Chondrocyte (in vitro differentiated cells): Measurements from ENCODE around the gene NPAS3. TPM values are rescaled to one million over a fixed set of nuclear protein-coding genes. Genes with fewer than 3 reads are reported as not detected.

Experiments
- DNase-seq: peaks from one replicate; pipeline ENCODE4 v3.0.0; 2021; ENCODE audit warnings: mixed read lengths, low spot score
- H3K27ac Mint-ChIP-seq: one replicate; pipeline ENCODE4 v1.8.0; 2021; ENCODE audit warnings: mild to moderate bottlenecking, moderate library complexity, mixed read lengths; ENCODE audit not compliant: unreplicated experiment
- H3K27me3 Mint-ChIP-seq: 2 replicates; pipeline ENCODE4 v1.8.0; 2021; ENCODE audit warnings: low read depth, mixed read lengths
- H3K36me3 Mint-ChIP-seq: 2 replicates; pipeline ENCODE4 v1.8.0; 2021; ENCODE audit warnings: low read depth, mixed read lengths
- H3K4me1 Mint-ChIP-seq: 2 replicates; pipeline ENCODE4 v1.8.0; 2021; ENCODE audit warnings: low read depth, mild to moderate bottlenecking, mixed read lengths
- H3K4me3 Mint-ChIP-seq: one replicate; pipeline ENCODE4 v1.8.0; 2021; ENCODE audit warnings: mild to moderate bottlenecking, moderate library complexity, mixed read lengths; ENCODE audit not compliant: unreplicated experiment
- H3K9me3 Mint-ChIP-seq: 2 replicates; pipeline ENCODE4 v1.8.0; 2021; ENCODE audit warnings: low read depth, mixed read lengths
- total RNA-seq: library from RNA; stranded (reverse); gene quantifications from 3 replicates; pipeline ENCODE4 v1.2.1, GENCODE V29; 2021
- TF ChIP-seq, protein P1 (sequence below): fragments of 200-600 bp; sonication (generic); IDR thresholded peaks from 2 replicates; pipeline ENCODE4 v1.5.0; 2021; ENCODE audit warnings: antibody characterized with exemption, mild to moderate bottlenecking, moderate library complexity

The NPAS3 gene
- total RNA-seq, 1 donor from 2014 or later: 2.6 TPM

DNA sequence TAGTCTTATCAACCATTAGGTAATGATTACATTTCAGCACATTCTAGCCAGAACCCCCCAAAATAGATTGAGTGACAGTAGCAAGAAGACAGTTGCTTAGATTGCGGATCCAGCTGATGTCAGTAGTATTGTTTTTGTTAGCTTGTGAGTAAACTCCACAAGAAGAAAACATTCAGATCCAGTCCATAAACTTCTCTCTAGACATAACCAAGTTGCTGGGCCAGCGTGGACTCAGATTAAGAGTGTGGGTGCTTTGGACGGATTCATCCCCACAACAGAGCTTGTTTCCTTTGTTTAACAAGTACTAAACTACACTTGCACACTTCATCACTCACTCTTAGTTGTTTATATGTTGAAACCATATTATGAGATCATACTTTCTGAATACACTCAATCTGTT, 293.4 kb downstream of the NPAS3 start:
- Mint-ChIP-seq H3K27me3 (no peaks in the 10 kb centered on the region), H3K4me3 (no peak overlapping the region), H3K36me3 (no peaks in the 10 kb centered on the region), H3K4me1 (peaks cover 16% of the 10 kb centered on the region), H3K27ac (no peak overlapping the region), H3K9me3 (no peaks in the 10 kb centered on the region)
- TF ChIP-seq, protein P1, sequence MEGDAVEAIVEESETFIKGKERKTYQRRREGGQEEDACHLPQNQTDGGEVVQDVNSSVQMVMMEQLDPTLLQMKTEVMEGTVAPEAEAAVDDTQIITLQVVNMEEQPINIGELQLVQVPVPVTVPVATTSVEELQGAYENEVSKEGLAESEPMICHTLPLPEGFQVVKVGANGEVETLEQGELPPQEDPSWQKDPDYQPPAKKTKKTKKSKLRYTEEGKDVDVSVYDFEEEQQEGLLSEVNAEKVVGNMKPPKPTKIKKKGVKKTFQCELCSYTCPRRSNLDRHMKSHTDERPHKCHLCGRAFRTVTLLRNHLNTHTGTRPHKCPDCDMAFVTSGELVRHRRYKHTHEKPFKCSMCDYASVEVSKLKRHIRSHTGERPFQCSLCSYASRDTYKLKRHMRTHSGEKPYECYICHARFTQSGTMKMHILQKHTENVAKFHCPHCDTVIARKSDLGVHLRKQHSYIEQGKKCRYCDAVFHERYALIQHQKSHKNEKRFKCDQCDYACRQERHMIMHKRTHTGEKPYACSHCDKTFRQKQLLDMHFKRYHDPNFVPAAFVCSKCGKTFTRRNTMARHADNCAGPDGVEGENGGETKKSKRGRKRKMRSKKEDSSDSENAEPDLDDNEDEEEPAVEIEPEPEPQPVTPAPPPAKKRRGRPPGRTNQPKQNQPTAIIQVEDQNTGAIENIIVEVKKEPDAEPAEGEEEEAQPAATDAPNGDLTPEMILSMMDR: no peak
- DNase-seq: no peak

DNA sequence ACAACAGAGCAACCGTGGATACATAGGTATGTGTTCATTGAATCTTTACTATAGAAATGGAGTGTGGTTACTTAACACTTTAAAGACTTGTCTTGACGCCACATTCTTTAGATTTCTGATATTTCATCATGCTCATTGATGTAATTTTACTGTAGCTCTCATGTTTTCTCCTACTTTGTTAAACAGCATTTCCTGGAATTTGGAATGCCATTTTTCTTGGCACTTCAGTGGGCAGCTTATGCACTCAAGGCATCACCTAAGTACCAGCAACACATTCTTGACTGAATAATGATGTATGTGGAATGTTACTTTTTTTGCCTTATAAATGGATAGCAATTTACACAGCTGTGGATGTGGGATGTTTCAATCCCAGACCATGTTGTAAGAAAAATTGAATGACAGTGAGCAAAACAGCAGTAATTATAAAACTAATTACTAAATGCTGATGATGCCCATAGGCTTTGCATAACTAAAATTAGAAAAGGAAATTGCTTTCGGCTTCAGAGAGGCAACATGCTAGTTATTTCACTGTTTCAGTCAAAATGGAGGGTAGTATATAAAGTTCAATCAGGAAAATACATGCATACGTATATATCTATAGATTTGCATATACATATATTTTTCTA, 298.5 kb downstream of the NPAS3 start:
- no peak for DNase-seq
- H3K36me3 Mint-ChIP-seq: no peaks in the 10 kb centered on the region
- no peaks in the 10 kb centered on the region for H3K9me3 Mint-ChIP-seq
- TF ChIP-seq, protein P1: no peak
- peaks cover 12% of the 10 kb centered on the region for H3K4me1 Mint-ChIP-seq
- H3K27me3 Mint-ChIP-seq: no peaks in the 10 kb centered on the region
- no peak overlapping the region for H3K27ac Mint-ChIP-seq
- H3K4me3 Mint-ChIP-seq: no peak overlapping the region

DNA sequence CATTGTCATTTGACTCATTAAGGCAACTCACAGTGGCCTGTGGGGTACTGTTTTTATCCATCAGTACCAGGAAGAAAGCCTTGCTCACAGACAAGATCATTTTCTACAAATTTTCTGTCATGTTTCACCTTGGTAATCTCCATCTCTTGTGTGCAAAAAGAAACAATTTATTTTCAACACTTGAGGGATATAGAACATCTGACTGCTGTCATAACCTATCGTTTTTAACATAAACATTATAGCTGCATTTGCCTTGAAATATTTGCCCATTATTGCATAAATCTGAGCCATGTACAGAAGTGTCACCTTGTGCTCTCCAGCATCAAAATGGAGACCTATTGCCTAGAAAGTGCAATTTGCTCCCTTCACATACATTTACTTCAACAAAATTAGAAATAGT, 300.8 kb downstream of the NPAS3 start:
- H3K27ac Mint-ChIP-seq: no peak overlapping the region

DNA sequence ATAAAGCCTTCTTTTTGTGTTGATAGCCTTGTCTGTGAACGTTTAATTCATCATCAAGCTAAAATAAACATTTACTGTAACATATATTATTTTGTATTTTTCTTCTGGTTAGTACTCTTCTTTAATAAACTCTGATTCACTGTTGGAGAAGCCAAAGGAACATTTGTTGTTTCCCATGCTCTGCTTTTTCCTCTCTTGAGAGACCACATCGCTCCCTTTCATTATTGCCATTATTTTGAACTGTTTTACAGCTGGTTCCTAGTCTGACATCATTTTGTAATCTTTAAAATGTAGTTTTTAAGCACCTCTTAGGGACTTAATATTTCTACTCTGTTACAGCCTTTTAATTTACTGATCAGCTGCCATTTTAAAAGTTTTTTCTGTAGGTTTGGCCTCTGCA, 301.8 kb downstream of the NPAS3 start:
- Mint-ChIP-seq H3K4me1 (peaks cover 12% of the 10 kb centered on the region), H3K9me3 (peaks cover 3% of the 10 kb centered on the region), H3K27ac (no peak overlapping the region), H3K27me3 (no peaks in the 10 kb centered on the region), H3K4me3 (no peak overlapping the region), H3K36me3 (no peaks in the 10 kb centered on the region)
- DNase-seq: no peak
- TF ChIP-seq, protein P1: no peak

More for the DNA sequence above, 300.8 kb downstream of the NPAS3 start:
- Mint-ChIP-seq H3K4me1 (peaks cover 12% of the 10 kb centered on the region), H3K9me3 (no peaks in the 10 kb centered on the region), H3K4me3 (no peak overlapping the region), H3K27me3 (no peaks in the 10 kb centered on the region), H3K36me3 (no peaks in the 10 kb centered on the region)
- no peak for DNase-seq
- TF ChIP-seq, protein P1: no peak

DNA sequence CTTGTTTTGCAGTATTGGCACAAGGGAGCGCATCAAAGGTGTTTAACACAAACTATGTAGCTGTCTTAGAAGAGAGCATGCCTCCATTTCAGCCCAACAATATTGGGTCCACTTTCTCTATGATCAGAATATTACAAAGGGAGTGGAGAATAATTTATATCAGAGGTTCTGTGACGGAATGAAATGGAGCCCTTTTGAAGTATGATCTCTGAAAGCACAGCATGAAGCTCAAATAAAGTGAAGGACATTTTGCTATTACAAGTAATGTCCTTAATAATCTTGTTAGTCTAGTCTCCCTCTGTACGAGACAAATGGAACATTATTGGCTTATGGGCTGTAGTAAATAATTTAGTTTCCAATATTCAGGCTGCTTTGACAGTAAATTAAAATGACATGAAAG, 302.7 kb downstream of the NPAS3 start:
- Mint-ChIP-seq H3K36me3 (no peaks in the 10 kb centered on the region), H3K27ac (no peak overlapping the region), H3K4me3 (no peak overlapping the region), H3K27me3 (no peaks in the 10 kb centered on the region), H3K4me1 (peaks cover 12% of the 10 kb centered on the region), H3K9me3 (peaks cover 3% of the 10 kb centered on the region)
- no peak for DNase-seq
- TF ChIP-seq, protein P1: no peak
